ENCODE results near the gene OGDH.

- TF ChIP-seq EZH2 (IDR thresholded peaks at IDR 0.05; ENCODE audit: insufficient read depth, poor library complexity, severe bottlenecking) = no peak
- TF ChIP-seq EZH2phosphoT487 (IDR thresholded peaks at IDR 0.05; ENCODE audit: insufficient read depth, low read depth) = no peak
Measured at GRCh38 chr7:44564606-44565005, 41.8 kb upstream of the OGDH start.
